Measurements from ENCODE around the gene CSNK1D. TPM values are rescaled to one million over a fixed set of nuclear protein-coding genes. Genes with fewer than 3 reads are reported as not detected.

The CSNK1D gene
- total RNA-seq, 3 donors from 2014 or later, result 177 to 221 (median 189) TPM

- peak; percentile 1 for ATAC-seq
- Histone ChIP-seq H3K9me3 (no peaks in the 10 kb centered on the region), H3K4me1 (ENCODE audit: low read depth) (no peaks in the 10 kb centered on the region), H3K4me3 (no peak overlapping the region), H3K36me3 (ENCODE audit: low read depth) (no peaks in the 10 kb centered on the region)
- intact Hi-C loops (cut with DNase I, micrococcal nuclease), result loop anchor here in 1 of 2 donors (10.0 kb wide), 1 partner anchor 85 kb away; no protein-coding TSS in a partner anchor
- TF ChIP-seq, protein P1, sequence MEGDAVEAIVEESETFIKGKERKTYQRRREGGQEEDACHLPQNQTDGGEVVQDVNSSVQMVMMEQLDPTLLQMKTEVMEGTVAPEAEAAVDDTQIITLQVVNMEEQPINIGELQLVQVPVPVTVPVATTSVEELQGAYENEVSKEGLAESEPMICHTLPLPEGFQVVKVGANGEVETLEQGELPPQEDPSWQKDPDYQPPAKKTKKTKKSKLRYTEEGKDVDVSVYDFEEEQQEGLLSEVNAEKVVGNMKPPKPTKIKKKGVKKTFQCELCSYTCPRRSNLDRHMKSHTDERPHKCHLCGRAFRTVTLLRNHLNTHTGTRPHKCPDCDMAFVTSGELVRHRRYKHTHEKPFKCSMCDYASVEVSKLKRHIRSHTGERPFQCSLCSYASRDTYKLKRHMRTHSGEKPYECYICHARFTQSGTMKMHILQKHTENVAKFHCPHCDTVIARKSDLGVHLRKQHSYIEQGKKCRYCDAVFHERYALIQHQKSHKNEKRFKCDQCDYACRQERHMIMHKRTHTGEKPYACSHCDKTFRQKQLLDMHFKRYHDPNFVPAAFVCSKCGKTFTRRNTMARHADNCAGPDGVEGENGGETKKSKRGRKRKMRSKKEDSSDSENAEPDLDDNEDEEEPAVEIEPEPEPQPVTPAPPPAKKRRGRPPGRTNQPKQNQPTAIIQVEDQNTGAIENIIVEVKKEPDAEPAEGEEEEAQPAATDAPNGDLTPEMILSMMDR (IDR thresholded peaks at IDR 0.05), result no peak
- DNase-seq, result no peak
These were observed 46.8 kb upstream of the CSNK1D start for GRCh38 chr17:82320140-82320840.

- Histone ChIP-seq H3K9me3 (no peaks in the 10 kb centered on the region), H3K4me1 (ENCODE audit: low read depth) (no peaks in the 10 kb centered on the region), H3K4me3 (no peak overlapping the region), H3K36me3 (ENCODE audit: low read depth) (no peaks in the 10 kb centered on the region)
- intact Hi-C loops (cut with DNase I, micrococcal nuclease), result loop anchor here in 1 of 2 donors (10.0 kb wide), 1 partner anchor 85 kb away; no protein-coding TSS in a partner anchor
- DNase-seq, result no peak
- TF ChIP-seq, protein P1 (IDR thresholded peaks at IDR 0.05), result no peak
- ATAC-seq, result no peak
These were observed 46.1 kb upstream of the CSNK1D start for GRCh38 chr17:82319619-82320062.

DNA sequence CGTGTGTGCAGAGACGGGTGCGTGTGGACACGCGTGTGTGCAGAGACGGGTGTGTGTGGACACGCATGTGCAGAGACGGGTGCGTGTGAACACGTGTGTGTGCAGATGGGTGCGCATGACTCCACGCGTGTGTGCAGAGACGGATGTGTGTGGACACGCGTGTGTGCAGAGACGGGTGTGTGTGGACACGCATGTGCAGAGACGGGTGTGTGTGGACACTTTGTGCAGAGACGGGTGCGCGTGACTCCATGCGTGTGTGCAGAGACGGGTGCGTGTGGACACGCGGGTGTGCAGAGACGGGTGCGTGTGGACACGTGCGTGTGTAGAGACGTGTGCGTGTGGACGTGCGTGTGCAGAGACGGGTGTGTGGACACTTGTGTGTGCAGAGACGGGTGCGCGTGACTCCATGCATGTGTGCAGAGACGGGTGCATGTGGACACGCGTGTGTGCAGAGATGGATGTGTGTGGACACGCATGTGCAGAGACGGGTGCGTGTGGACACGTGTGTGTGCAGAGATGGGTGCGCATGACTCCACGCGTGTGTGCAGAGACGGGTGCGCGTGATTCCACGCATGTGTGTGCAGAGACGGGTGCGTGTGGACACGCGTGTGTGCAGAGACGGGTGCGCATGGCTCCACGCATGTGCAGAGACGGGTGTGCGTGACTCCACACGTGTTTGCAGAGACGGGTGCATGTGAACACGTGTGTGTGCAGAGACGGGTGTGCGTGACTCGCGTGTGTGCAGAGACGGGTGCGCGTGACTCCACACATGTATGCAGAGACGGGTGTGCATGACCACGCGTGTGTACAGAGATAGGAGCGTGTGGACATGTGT lies 45.5 kb upstream of the CSNK1D start:
- Histone ChIP-seq H3K4me3 (no peak overlapping the region), H3K4me1 (ENCODE audit: low read depth) (no peaks in the 10 kb centered on the region), H3K9me3 (no peaks in the 10 kb centered on the region), H3K36me3 (ENCODE audit: low read depth) (no peaks in the 10 kb centered on the region)
- TF ChIP-seq, protein P1 (IDR thresholded peaks at IDR 0.05), result no peak
- DNase-seq (no peak), ATAC-seq (no peak)
- intact Hi-C loops (cut with DNase I, micrococcal nuclease), result no loop called here

GRCh38 chr17:82318169-82318498 lies 44.6 kb upstream of the CSNK1D start:
- Histone ChIP-seq H3K4me1 (ENCODE audit: low read depth) (no peaks in the 10 kb centered on the region), H3K36me3 (ENCODE audit: low read depth) (no peaks in the 10 kb centered on the region), H3K4me3 (no peak overlapping the region), H3K9me3 (no peaks in the 10 kb centered on the region)
- ATAC-seq (no peak), DNase-seq (no peak)
- intact Hi-C loops (cut with DNase I, micrococcal nuclease), result no loop called here
- TF ChIP-seq, protein P1 (IDR thresholded peaks at IDR 0.05), result no peak

- intact Hi-C loops (cut with DNase I, micrococcal nuclease), result no loop called here
- H3K4me3 ChIP-seq, result no peak within 1 kb of the TSS
- ATAC-seq (peak; percentile 49), DNase-seq (no peak)
- no peaks in the 10 kb centered on the region for H3K4me1 ChIP-seq (ENCODE audit: low read depth)
- H3K9me3 ChIP-seq, result no peaks in the 10 kb centered on the region
- H3K36me3 ChIP-seq (ENCODE audit: low read depth), result no peaks in the 10 kb centered on the region
- TF ChIP-seq, protein P1 (IDR thresholded peaks at IDR 0.05), result no peak
These were observed 44.1 kb upstream of the CSNK1D start, which contains the start of gene CD7 for GRCh38 chr17:82317394-82318168. Gene CD7 (minus strand): TSS chr17:82317608. CDS start chr17:82317495, 113 bp downstream.

Measured in mucosa of descending colon (tissue), 3 donors.